Loucy (cell line): ENCODE data around the gene WSB2.

Experiments used
- H2AFZ ChIP-seq: fragments of 200-600 bp; sonication (generic); 2 replicates; pipeline ENCODE4 v1.6.0; 2016; ENCODE audit warnings: antibody characterized with exemption, mild to moderate bottlenecking, low read length, moderate library complexity
- H3F3A ChIP-seq: fragments of 200-600 bp; 2 replicates; pipeline ENCODE4 v1.6.0; 2016; ENCODE audit warnings: antibody characterized with exemption, low read depth, mild to moderate bottlenecking
- H3K27me3 ChIP-seq: fragments of 200-600 bp; sonication (generic); 2 replicates; pipeline ENCODE4 v1.6.1; 2014; ENCODE audit warnings: low read length, mild to moderate bottlenecking; ENCODE audit not compliant: insufficient read depth, poor library complexity, severe bottlenecking
- H3K36me3 ChIP-seq: fragments of 200-600 bp; sonication (generic); 2 replicates; pipeline ENCODE4 v1.6.1; 2016; ENCODE audit warnings: low read length; ENCODE audit not compliant: insufficient read depth
- H3K4me1 ChIP-seq: fragments of 200-600 bp; sonication (generic); 2 replicates; pipeline ENCODE4 v1.5.1; 2014; ENCODE audit warnings: low read length, mild to moderate bottlenecking; ENCODE audit not compliant: insufficient read depth, poor library complexity, severe bottlenecking
- H3K4me2 ChIP-seq: fragments of 200-600 bp; sonication (generic); 2 replicates; pipeline ENCODE4 v1.6.0; 2014; ENCODE audit warnings: antibody characterized with exemption, low read length, low read depth, mild to moderate bottlenecking; ENCODE audit not compliant: poor library complexity, severe bottlenecking
- H3K4me3 ChIP-seq: fragments of 200-600 bp; sonication (generic); 2 replicates; pipeline ENCODE4 v1.5.1; 2014; ENCODE audit warnings: low read length, mild to moderate bottlenecking, mixed read lengths; ENCODE audit not compliant: poor library complexity, severe bottlenecking
- H3K79me2 ChIP-seq: fragments of 200-600 bp; sonication (generic); 2 replicates; pipeline ENCODE4 v1.6.1; 2014; ENCODE audit warnings: low read length; ENCODE audit not compliant: insufficient read depth
- H3K9ac ChIP-seq: fragments of 200-600 bp; sonication (generic); 2 replicates; pipeline ENCODE4 v1.6.0; 2014; ENCODE audit warnings: mild to moderate bottlenecking, low read depth, low read length, moderate library complexity; ENCODE audit not compliant: poor library complexity, severe bottlenecking
- H3K9me2 ChIP-seq: fragments of 200-600 bp; sonication (generic); replicated peaks from 2 replicates; pipeline ENCODE4 v1.6.1; 2016; ENCODE audit warnings: low read depth, low read length, mixed read lengths
- H3K9me3 ChIP-seq: fragments of 200-600 bp; sonication (generic); 2 replicates; pipeline ENCODE4 v1.6.1; 2014; ENCODE audit warnings: mild to moderate bottlenecking, antibody characterized with exemption, low read length, low read depth; ENCODE audit not compliant: insufficient read depth
- H4K20me1 ChIP-seq: fragments of 200-600 bp; sonication (generic); 2 replicates; pipeline ENCODE4 v1.6.0; 2014; ENCODE audit warnings: antibody characterized with exemption, low read length, mild to moderate bottlenecking; ENCODE audit not compliant: insufficient read depth, poor library complexity, severe bottlenecking
- EZH2phosphoT487 ChIP-seq: fragments of 200-600 bp; IDR thresholded peaks from 2 replicates; pipeline ENCODE4 v1.6.1; 2018; ENCODE audit warnings: antibody characterized with exemption, mild to moderate bottlenecking, moderate library complexity, borderline replicate concordance
- TF ChIP-seq, protein P1 (sequence below): fragments of 200-600 bp; sonication (generic); conservative IDR thresholded peaks from 2 replicates; pipeline ENCODE4 v1.5.1; 2014; ENCODE audit warnings: mild to moderate bottlenecking, antibody characterized with exemption, low read length

WSB2 gene

DNA sequence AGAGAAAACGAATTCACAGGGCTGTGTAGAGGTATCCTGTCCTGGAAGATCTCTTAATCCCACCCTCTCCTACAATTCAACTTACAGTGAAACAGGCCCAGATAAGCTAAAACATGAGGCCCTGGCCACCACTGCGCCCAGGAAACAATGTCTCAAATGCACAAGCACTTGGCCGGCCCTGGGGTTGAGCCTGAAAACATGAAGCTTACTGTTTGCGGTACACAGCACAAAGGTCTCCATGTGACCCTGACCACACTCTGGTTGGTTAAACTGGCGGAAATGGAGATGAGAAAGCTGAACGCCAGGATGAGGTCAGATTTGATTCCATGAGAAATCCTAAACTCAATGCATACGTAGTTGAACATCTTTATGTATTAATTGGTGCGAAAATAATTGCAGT is 16.4 kb downstream of the WSB2 start:
- Histone ChIP-seq H3K27me3 (no peaks in the 10 kb centered on the region), H3K4me1 (no peaks in the 10 kb centered on the region), H3K36me3 (peaks cover 36% of the 10 kb centered on the region; the same call in 1 of the 2 replicates), H3K79me2 (no peaks in the 10 kb centered on the region), H4K20me1 (no peaks in the 10 kb centered on the region), H3K9me3 (no peaks in the 10 kb centered on the region), H3K4me3 (no peak overlapping the region), H3F3A (no peaks in the 10 kb centered on the region), H3K9ac (no peak overlapping the region), H2AFZ (no peak overlapping the region), H3K9me2 (no peaks in the 10 kb centered on the region), H3K4me2 (no peak overlapping the region)
- TF ChIP-seq, protein P1, sequence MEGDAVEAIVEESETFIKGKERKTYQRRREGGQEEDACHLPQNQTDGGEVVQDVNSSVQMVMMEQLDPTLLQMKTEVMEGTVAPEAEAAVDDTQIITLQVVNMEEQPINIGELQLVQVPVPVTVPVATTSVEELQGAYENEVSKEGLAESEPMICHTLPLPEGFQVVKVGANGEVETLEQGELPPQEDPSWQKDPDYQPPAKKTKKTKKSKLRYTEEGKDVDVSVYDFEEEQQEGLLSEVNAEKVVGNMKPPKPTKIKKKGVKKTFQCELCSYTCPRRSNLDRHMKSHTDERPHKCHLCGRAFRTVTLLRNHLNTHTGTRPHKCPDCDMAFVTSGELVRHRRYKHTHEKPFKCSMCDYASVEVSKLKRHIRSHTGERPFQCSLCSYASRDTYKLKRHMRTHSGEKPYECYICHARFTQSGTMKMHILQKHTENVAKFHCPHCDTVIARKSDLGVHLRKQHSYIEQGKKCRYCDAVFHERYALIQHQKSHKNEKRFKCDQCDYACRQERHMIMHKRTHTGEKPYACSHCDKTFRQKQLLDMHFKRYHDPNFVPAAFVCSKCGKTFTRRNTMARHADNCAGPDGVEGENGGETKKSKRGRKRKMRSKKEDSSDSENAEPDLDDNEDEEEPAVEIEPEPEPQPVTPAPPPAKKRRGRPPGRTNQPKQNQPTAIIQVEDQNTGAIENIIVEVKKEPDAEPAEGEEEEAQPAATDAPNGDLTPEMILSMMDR, result no peak
- no peak for TF ChIP-seq EZH2phosphoT487

DNA sequence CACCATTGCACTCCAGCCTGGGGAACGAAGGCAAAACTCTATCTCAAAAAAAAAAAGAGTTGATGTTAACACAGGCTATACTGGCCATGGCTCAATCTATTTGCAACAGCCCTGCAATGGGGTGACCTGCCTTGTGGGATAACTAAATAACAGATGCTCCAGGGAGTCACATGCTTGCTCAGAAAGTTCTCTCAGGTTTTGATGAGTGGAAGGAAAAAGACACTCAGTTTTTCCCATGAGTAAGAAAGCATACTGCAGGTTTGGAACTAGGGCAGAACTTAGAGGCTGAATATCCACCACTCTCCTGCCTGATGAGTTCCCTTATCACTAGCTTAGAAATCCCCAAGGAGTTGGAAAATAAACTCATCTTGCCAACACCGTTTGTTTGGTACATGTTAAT is 16.9 kb downstream of the WSB2 start:
- Histone ChIP-seq H3K9me3 (no peaks in the 10 kb centered on the region), H3K9me2 (no peaks in the 10 kb centered on the region), H3K4me3 (no peak overlapping the region), H4K20me1 (no peaks in the 10 kb centered on the region), H3F3A (no peaks in the 10 kb centered on the region), H3K79me2 (no peaks in the 10 kb centered on the region), H3K4me2 (no peak overlapping the region), H2AFZ (no peak overlapping the region), H3K27me3 (no peaks in the 10 kb centered on the region), H3K4me1 (no peaks in the 10 kb centered on the region), H3K36me3 (peaks cover 38% of the 10 kb centered on the region; the same call in 1 of the 2 replicates), H3K9ac (no peak overlapping the region)
- TF ChIP-seq, protein P1, result no peak
- no peak for TF ChIP-seq EZH2phosphoT487

DNA sequence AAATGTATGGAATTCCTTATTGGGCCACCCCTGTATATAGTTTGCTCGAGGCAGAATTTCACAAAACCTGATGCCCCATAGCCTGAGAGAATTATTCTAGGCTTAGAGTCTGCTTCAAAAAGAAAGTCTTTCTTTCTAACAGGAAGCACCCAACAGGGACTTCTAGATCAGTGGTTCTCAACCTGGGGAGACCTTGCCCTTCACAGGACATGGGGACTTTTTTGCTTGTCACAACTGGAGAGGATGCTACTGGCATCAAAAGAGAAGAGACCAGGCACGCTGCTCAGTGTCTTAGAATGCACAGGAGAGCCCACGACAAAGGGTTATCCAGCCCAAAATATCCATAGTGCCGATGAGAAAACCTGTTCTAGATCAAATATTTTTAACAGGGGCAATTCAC is 18.9 kb downstream of the WSB2 start:
- Histone ChIP-seq H3K9me2 (no peaks in the 10 kb centered on the region), H2AFZ (no peak overlapping the region), H4K20me1 (no peaks in the 10 kb centered on the region), H3F3A (no peaks in the 10 kb centered on the region), H3K9me3 (no peaks in the 10 kb centered on the region), H3K9ac (no peak overlapping the region), H3K4me1 (no peaks in the 10 kb centered on the region), H3K4me2 (no peak overlapping the region), H3K27me3 (no peaks in the 10 kb centered on the region), H3K36me3 (peaks cover 48% of the 10 kb centered on the region; the same call in 1 of the 2 replicates), H3K79me2 (no peaks in the 10 kb centered on the region), H3K4me3 (no peak overlapping the region)
- TF ChIP-seq, protein P1, result no peak
- no peak for TF ChIP-seq EZH2phosphoT487
